RWPE1 (cell line): Measurements from ENCODE around the gene TAS2R13.

Source experiments
- CTCF ChIA-PET: fragments of 350-600 bp; sonication (Branson Sonifier 250); formaldehyde crosslinking; extraction: SDS; loops from one replicate; lab custom pipeline; 2021; lab: Yijun Ruan, JAX
- POLR2A ChIA-PET: fragments of 400-600 bp; formaldehyde crosslinking; extraction: SDS; loops from one replicate; lab custom pipeline; 2020; ENCODE audit warnings: antibody characterized with exemption; ENCODE audit not compliant: low non-redundant PET; lab: Yijun Ruan, JAX
- DNase-seq: peaks from one replicate; pipeline ENCODE4 v3.0.0; 2012; ENCODE audit warnings: low spot score
- H3K27ac ChIP-seq: fragments of 450-650 bp; 2 replicates; pipeline ENCODE4 v1.5.1; 2017
- TF ChIP-seq, protein P1 (sequence below): fragments of 450-650 bp; conservative IDR thresholded peaks from 2 replicates; pipeline ENCODE4 v1.5.1; 2017; ENCODE audit warnings: low read depth, mild to moderate bottlenecking

The TAS2R13 gene

DNA sequence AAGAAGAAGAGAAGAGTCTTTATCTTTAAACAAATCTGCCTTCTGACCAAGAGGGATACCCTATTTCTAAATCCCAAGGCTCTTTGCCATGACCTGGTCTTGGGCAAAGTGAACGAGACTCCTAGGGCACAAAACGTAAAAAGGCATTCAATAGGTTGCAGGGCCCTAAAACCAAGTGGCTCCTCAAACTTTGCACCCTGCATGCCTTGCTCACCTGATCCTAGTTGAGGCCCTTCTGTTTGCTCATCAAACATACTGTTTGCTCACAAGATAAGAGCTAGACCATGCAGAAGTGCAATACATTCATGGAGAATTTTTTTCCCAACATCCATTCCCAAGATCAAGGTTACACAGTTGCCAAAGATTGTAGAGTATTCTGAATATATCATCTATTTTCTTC, 17.4 kb downstream of the TAS2R13 start:
- H3K27ac ChIP-seq, result no peak overlapping the region
- TF ChIP-seq, protein P1, sequence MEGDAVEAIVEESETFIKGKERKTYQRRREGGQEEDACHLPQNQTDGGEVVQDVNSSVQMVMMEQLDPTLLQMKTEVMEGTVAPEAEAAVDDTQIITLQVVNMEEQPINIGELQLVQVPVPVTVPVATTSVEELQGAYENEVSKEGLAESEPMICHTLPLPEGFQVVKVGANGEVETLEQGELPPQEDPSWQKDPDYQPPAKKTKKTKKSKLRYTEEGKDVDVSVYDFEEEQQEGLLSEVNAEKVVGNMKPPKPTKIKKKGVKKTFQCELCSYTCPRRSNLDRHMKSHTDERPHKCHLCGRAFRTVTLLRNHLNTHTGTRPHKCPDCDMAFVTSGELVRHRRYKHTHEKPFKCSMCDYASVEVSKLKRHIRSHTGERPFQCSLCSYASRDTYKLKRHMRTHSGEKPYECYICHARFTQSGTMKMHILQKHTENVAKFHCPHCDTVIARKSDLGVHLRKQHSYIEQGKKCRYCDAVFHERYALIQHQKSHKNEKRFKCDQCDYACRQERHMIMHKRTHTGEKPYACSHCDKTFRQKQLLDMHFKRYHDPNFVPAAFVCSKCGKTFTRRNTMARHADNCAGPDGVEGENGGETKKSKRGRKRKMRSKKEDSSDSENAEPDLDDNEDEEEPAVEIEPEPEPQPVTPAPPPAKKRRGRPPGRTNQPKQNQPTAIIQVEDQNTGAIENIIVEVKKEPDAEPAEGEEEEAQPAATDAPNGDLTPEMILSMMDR, result no peak
- ChIA-PET CTCF (no interaction called here), POLR2A (no interaction called here)
- no peak for DNase-seq

DNA sequence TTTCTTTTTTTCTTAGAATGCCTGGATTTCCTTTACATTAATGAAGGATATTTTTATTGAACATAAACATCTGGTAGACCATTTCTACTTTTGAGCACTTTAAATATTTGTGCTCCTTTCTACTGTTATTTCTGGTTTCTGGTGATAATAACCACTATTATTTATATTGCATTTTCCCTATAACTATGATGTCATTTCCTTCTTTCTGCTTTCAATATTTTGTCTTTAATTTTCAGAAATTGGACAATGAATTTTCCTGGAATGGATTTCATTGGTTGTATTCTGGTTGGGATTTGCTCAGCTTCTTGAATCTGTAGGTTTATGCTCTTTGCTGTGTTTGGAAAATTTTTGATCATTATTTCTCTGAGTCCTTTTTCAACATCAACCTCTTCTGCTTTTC, 20.1 kb downstream of the TAS2R13 start:
- CTCF ChIA-PET, result no interaction called here
- H3K27ac ChIP-seq, result no peak overlapping the region
- TF ChIP-seq, protein P1, result no peak
- POLR2A ChIA-PET, result no interaction called here
- DNase-seq, result no peak

DNA sequence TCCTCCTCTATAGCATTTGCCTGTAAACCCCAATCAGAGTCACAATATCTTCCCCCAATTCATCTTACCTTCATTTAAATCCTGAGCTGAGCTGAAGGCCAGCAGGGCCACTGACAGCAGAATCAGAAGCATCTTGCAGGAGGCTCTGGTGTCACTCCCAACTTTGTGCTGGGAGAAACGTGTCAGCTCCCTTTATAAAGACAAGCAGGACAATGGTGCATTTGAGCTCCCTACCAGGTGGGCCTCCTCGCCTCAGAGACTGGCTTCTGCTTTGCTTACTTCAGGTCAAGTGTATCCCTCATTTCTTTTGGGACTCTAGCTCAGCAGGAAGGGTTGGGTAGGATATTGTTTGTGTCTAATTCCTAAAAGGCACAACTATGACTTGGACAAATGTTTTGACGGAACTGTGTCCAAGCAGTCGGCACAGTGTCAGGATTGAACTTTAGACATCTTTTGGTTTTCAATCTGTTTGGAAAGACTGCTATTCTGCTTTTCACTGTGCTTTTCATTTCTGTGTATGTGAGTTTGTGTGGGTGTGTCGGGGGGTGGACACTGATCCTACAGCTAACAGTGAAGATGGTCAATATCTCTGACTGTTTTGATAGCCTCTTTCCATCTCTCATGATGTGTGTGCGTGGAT, 25.2 kb downstream of the TAS2R13 start, which contains the start of gene PRH1:
Gene PRH1, minus strand, starts transcription at position 170 of the 640 bp plus-strand sequence. Its CDS starts 38 bp downstream, at position 132.
- TF ChIP-seq, protein P1, result no peak
- no peak for DNase-seq
- CTCF ChIA-PET, result no interaction called here
- POLR2A ChIA-PET, result no interaction called here
- H3K27ac ChIP-seq, result no peak within 1 kb of the TSS

DNA sequence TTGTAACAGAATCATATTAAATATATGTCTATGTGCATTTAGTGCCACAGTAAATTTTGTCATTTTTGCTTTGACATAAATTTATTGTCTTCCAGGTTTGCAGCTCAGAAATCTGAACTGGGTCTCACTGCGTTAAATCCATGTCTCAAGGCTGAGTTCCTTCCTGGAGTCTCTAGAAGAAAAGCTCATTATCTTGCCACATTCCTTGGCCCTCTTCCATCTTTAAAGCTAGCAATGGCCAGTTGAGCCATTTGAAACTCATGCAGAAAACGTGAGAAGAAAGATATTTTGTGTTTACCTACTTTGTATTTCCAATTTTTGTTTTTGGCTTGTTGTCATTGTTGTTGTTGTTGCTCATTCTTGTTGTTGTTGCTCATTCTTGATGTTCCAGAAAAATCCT, 36.0 kb downstream of the TAS2R13 start:
- POLR2A ChIA-PET, result no interaction called here
- DNase-seq, result no peak
- CTCF ChIA-PET, result no interaction called here
- H3K27ac ChIP-seq, result no peak overlapping the region
- TF ChIP-seq, protein P1, result no peak

DNA sequence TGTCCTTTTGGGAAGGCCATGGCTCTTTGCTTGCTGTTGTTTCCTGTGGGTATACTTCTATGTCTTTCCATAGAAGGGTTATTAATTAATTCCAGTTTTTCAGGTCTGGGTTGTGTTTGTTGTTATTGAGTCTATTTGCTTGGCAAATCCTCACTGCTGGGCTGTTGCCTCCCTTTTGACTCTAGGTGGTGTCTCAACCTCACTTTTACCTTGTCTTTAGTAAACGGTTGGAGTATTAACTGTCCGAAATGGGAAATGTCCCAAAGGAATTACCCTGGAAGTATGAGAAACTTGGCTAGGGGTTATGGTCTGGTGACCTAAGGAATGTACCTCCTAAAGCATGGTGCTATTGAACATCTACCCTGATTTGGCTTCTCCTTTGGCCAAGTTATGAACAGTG, 42.0 kb downstream of the TAS2R13 start:
- ChIA-PET POLR2A (no interaction called here), CTCF (no interaction called here)
- TF ChIP-seq, protein P1, result no peak
- DNase-seq, result no peak
- no peak overlapping the region for H3K27ac ChIP-seq

DNA sequence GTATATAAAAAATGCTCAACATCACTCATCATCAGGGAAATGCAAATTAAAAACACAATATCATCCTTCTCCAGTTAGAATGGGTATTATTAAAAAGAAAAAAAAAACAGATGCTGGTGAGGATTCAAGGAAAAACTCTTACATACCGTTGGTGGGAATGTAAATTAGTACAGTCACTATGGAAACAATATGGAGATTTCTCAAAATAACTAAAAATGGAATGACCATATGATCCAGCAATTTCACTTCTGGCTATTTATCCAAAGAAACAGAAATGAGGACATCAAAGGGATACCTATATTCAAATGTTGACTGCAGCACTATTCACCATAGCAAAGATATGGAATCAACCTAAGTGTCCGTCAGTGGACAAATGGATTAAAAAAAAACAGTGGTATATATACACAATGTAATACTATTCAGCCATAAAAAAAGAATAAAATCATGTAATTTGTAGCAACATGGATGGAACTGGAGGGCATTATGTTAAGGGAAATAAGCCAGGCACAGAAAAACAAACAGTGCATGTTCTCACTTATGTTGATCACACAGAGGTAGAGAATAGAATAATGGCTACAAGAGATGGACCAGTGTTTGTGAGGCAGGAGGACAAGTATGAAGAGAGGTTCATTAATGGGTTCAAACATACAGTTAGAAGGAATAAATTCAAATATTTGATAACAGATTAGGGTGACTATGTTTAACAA, 45.7 kb downstream of the TAS2R13 start:
- ChIA-PET POLR2A (no interaction called here), CTCF (no interaction called here)
- H3K27ac ChIP-seq, result no peak overlapping the region
- DNase-seq, result no peak
- TF ChIP-seq, protein P1, result no peak
